Stimulated activated CD4-positive, alpha-beta T cell treated with anti-CD3 and anti-CD28 coated beads, TNF-alpha, amount 100 ng/mL, for 24 hours (primary cell): ENCODE data around the gene BCL2L2.

Experiments
- DNase-seq, 3 experiments: peaks; one replicate each; pipeline ENCODE4 v3.0.0-alpha.2; 2020; ENCODE audit warnings: low read depth in 3 of 3

The BCL2L2 gene

GRCh38 chr14:23299986-23300686 is 6.5 kb upstream of the BCL2L2 start:
- no peak for DNase-seq

GRCh38 chr14:23300687-23301223 is 5.9 kb upstream of the BCL2L2 start:
- DNase-seq: no peak

- peak; percentile 91 to 97 (median 96) for DNase-seq
Measured at GRCh38 chr14:23301288-23301968, 5.2 kb upstream of the BCL2L2 start.

- DNase-seq: no peak
Measured at GRCh38 chr14:23301969-23302289, 4.7 kb upstream of the BCL2L2 start.

- DNase-seq: peak; percentile 68 to 91 (median 78)
Measured at GRCh38 chr14:23302290-23303225, 4.1 kb upstream of the BCL2L2 start, which contains the start of gene PPP1R3E. Gene PPP1R3E, minus strand, starts transcription at chr14:23302859. Its CDS starts 283 bp downstream, at chr14:23302576.

GRCh38 chr14:23307146-23307530 is 505 bp downstream of the BCL2L2 start:
- DNase-seq: no peak

- no peak for DNase-seq
Measured at GRCh38 chr14:23307687-23308644, 1.3 kb downstream of the BCL2L2 start.

GRCh38 chr14:23308721-23309445 is 2.2 kb downstream of the BCL2L2 start:
- no peak for DNase-seq

- DNase-seq: no peak
Measured at GRCh38 chr14:23310546-23310945, 3.9 kb downstream of the BCL2L2 start.

- no peak for DNase-seq
Measured at GRCh38 chr14:23316300-23316699, 9.7 kb downstream of the BCL2L2 start.

GRCh38 chr14:23319746-23320583 is 13.3 kb downstream of the BCL2L2 start:
- DNase-seq: no peak

- peak; percentile 92 to 96 (median 95) for DNase-seq
Measured at GRCh38 chr14:23320584-23321571, 14.2 kb downstream of the BCL2L2 start, which contains the start of gene PABPN1. Gene PABPN1, plus strand, starts transcription at chr14:23321457. Its CDS starts 13 bp downstream, at chr14:23321470.

- peak; percentile 31 to 58 (median 34) for DNase-seq
Measured at GRCh38 chr14:23321572-23322547, 15.2 kb downstream of the BCL2L2 start.

- DNase-seq: no peak
Measured at GRCh38 chr14:23322568-23323517, 16.2 kb downstream of the BCL2L2 start.

GRCh38 chr14:23323838-23324454 is 17.3 kb downstream of the BCL2L2 start:
- no peak for DNase-seq
